Heart left ventricle (tissue), 16 donors: Measurements from ENCODE around the gene ZMIZ1. TPM values are rescaled to one million over a fixed set of nuclear protein-coding genes. Genes with fewer than 3 reads are reported as not detected.
A peak's percentile ranks its signal among the peaks of the same experiment; 100 is the strongest.

Experiments used
- ATAC-seq, 4 donors: fragments of 200-7000 bp; cut with Tn5 transposase; one replicate each; pipeline ENCODE4 v1.9.1; 2020 to 2022; ENCODE audit warnings: moderate library complexity in 4 of 4, mild to moderate bottlenecking in 3 of 4, moderate number of reproducible peaks in 1 of 4
- DNase-seq, 5 donors: peaks; one replicate each; pipeline ENCODE4 v3.0.0-alpha.2; 2020
- H3K27ac ChIP-seq, 12 donors: fragments of 200-600 bp; sonication (generic) in 4 of 12; one replicate each; pipeline versions ENCODE4 v1.5.0 to v1.8.0; 2016 to 2022; ENCODE audit warnings: mild to moderate bottlenecking in 2 of 12
- H3K27me3 ChIP-seq, 9 donors: fragments of 200-600 bp; sonication (generic) in 2 of 9; one replicate each; pipeline versions ENCODE4 v1.5.1 to v1.8.0; 2016 to 2022; ENCODE audit warnings: mild to moderate bottlenecking in 3 of 9
- H3K36me3 ChIP-seq, 9 donors: fragments of 200-600 bp; sonication (generic) in 2 of 9; one replicate each; pipeline versions ENCODE4 v1.5.0 to v1.8.0; 2018 to 2022; ENCODE audit warnings: mild to moderate bottlenecking in 2 of 9
- H3K4me1 ChIP-seq, 12 donors: fragments of 200-600 bp; sonication (generic) in 4 of 12; one replicate each; pipeline versions ENCODE4 v1.5.0 to v1.8.0; 2016 to 2022; ENCODE audit warnings: mild to moderate bottlenecking in 3 of 12
- H3K4me3 ChIP-seq, 12 donors: fragments of 200-600 bp; sonication (generic) in 4 of 12; one replicate each; pipeline versions ENCODE4 v1.5.0 to v1.8.0; 2017 to 2022; ENCODE audit warnings: mild to moderate bottlenecking in 9 of 12, moderate library complexity in 4 of 12
- H3K9me3 ChIP-seq, 12 donors: fragments of 200-600 bp; sonication (generic) in 4 of 12; one replicate each; pipeline versions ENCODE4 v1.5.0 to v1.8.0; 2016 to 2022; ENCODE audit warnings: mild to moderate bottlenecking in 1 of 12
- CTCF ChIP-seq, 12 donors: fragments of 200-600 bp; sonication (generic) in 4 of 12; IDR thresholded peaks; one replicate each; pipeline versions ENCODE4 v1.5.0 to v1.8.0; 2018 to 2022; ENCODE audit warnings: antibody characterized with exemption in 12 of 12, mild to moderate bottlenecking in 5 of 12
- POLR2A ChIP-seq, 2 donors: fragments of 450-650 bp; IDR thresholded peaks; one replicate each; pipeline ENCODE4 v1.6.1; 2017; ENCODE audit warnings: antibody characterized with exemption in 2 of 2, mild to moderate bottlenecking in 2 of 2, moderate library complexity in 2 of 2
- WGBS, 4 donors: extraction: QIAGEN DNeasy Blood & Tissue Kit in 2 of 4; methylation state at CpG; one replicate each; pipeline versions ENCODE4 v1.1.5 to v1.1.7; 2013 to 2018; 5-methylcytosine and 5-hydroxymethylcytosine counted together
- intact Hi-C, 10 donors: fragments of 100-400 bp; cut with DNase I; formaldehyde crosslinking; loops; one replicate each; pipeline versions ENCODE4 v1.11.1 to v1.14.2; 2022
- polyA plus RNA-seq, 2 donors: library from polyadenylated mRNA; stranded (reverse); fragments of 200-250 nt; gene quantifications; one replicate each; pipeline ENCODE4 v1.2.3, GENCODE V29; 2013
- total RNA-seq, 9 donors: library from RNA; depleted of rRNA in 2 of 9; stranded (reverse); fragments of >200 nt in 2 of 9; fragmentation: NEBNext Ultra II Directional in 3 of 9; extraction: Animal tissue kit (Norgen Biotek cat#: 25700) in 3 of 9; gene quantifications; one replicate each; pipeline versions ENCODE4 v1.1.0 to v1.2.4, GENCODE V29; 2016 to 2023
- donor health status: ischemic (EF 13 %, LVEDD 7.1; RV severe dilation, severe dysfunction).
- donor health status: healthy with polysubstance abuse.
- donor health status: DM: no; HTN: yes; CAD: no.
- donor health status: DM: no; HTN: no; CAD: no.
- donor health status: ischemic (EF 25% LVEDD 6.9; RV normal size, moderate dysfunction).
- donor health status: ischemic (EF 25% LVEDD 5.7; RV mildly dilated, moderate dysfunction).
- donor health status: healthy.
- donor health status: DM: yes; HTN: yes; CAD: no.
- donor health status: ischemic (EF 35%, LVEDD 5.7; RV mildly dilated, moderate dysfunction).
- donor health status: nonischemic (EF 11% LVEDD 7.7; RV severe dilation, severe dysfunction).
- donor health status: DM: yes; HTN: yes; CAD: no.
- donor health status: PGD.
- donor health status: ischemic (EF 29% LVEDD 5.4; RV normal size, mild dysfunction).
- donor health status: nonischemic (EF 23%, LVEDD 6.1; RV moderate dilation, normal function).

Gene ZMIZ1
- total and polyA plus RNA-seq, 11 donors: 19.7 to 75.4 (median 49.2) TPM

GRCh38 chr10:79162861-79163665 lies 94.3 kb downstream of the ZMIZ1 start:
- 53 to 62% (median 59%) methylated on average over 6 to 17 of the region's 17 CpGs for WGBS, 4 donors
- no peak overlapping the region for H3K4me3 ChIP-seq
- no peak for DNase-seq
- H3K27me3 ChIP-seq: no peaks in the 10 kb centered on the region
- peaks cover 0 to 42% (median 19%) of the 10 kb centered on the region in 9 donors for H3K36me3 ChIP-seq
- intact Hi-C loops: no loop called here
- peaks cover 26 to 100% (median 85%) of the 10 kb centered on the region in 12 donors for H3K4me1 ChIP-seq
- TF ChIP-seq POLR2A (IDR thresholded peaks at IDR 0.05) (no peak), CTCF (IDR thresholded peaks at IDR 0.05) (no peak)
- peak overlapping the region in 9 of 12 donors; percentile 6 to 94 (median 46) for H3K27ac ChIP-seq
- no peaks in the 10 kb centered on the region for H3K9me3 ChIP-seq
- no peak for ATAC-seq

- DNase-seq (no peak), ATAC-seq (no peak)
- 78 to 87% (median 85%) methylated on average over 7 to 8 of the region's 8 CpGs for WGBS, 4 donors
- Histone ChIP-seq H3K36me3 (peaks cover 0 to 48% (median 20%) of the 10 kb centered on the region in 9 donors), H3K4me3 (no peak overlapping the region), H3K4me1 (peaks cover 22 to 99% (median 81%) of the 10 kb centered on the region in 12 donors), H3K27ac (peak overlapping the region in 6 of 12 donors; percentile 37 to 94 (median 72)), H3K27me3 (no peaks in the 10 kb centered on the region), H3K9me3 (no peaks in the 10 kb centered on the region)
- TF ChIP-seq CTCF (IDR thresholded peaks at IDR 0.05): no peak
- intact Hi-C loops: no loop called here
These were observed 94.9 kb downstream of the ZMIZ1 start for GRCh38 chr10:79163666-79163975.

GRCh38 chr10:79164075-79164474 lies 95.3 kb downstream of the ZMIZ1 start:
- Histone ChIP-seq H3K9me3 (no peaks in the 10 kb centered on the region), H3K4me3 (no peak overlapping the region), H3K27ac (peak overlapping the region in 4 of 12 donors; percentile 37 to 94 (median 86)), H3K27me3 (no peaks in the 10 kb centered on the region), H3K36me3 (peaks cover 0 to 52% (median 24%) of the 10 kb centered on the region in 9 donors), H3K4me1 (peaks cover 17 to 99% (median 76%) of the 10 kb centered on the region in 12 donors)
- WGBS, 4 donors: 92 to 96% (median 94%) methylated on average over 9 of the region's 9 CpGs
- ATAC-seq: no peak
- DNase-seq: no peak
- intact Hi-C loops: no loop called here
- TF ChIP-seq CTCF (IDR thresholded peaks at IDR 0.05): no peak
- no peak for TF ChIP-seq POLR2A (IDR thresholded peaks at IDR 0.05)

GRCh38 chr10:79165070-79165778 lies 96.5 kb downstream of the ZMIZ1 start:
- H3K4me1 ChIP-seq: peaks cover 6 to 99% (median 71%) of the 10 kb centered on the region in 12 donors
- no peaks in the 10 kb centered on the region for H3K27me3 ChIP-seq
- H3K27ac ChIP-seq: peak overlapping the region; percentile 11 to 95 (median 80)
- TF ChIP-seq CTCF (IDR thresholded peaks at IDR 0.05) (no peak), POLR2A (IDR thresholded peaks at IDR 0.05) (no peak)
- intact Hi-C loops: no loop called here
- H3K36me3 ChIP-seq: peaks cover 0 to 63% (median 32%) of the 10 kb centered on the region in 9 donors
- ATAC-seq (no peak), DNase-seq (no peak)
- no peak overlapping the region for H3K4me3 ChIP-seq
- no peaks in the 10 kb centered on the region for H3K9me3 ChIP-seq
- WGBS, 4 donors: 40 to 55% (median 51%) methylated on average over 8 to 11 of the region's 11 CpGs
